ENCODE data around the gene ANK3.

The ANK3 gene

GRCh38 chr10:60341969-60342368 lies 47.7 kb downstream of the ANK3 start:
- DNase-seq (ENCODE audit: low read depth), result no peak

GRCh38 chr10:60340973-60341372 lies 48.7 kb downstream of the ANK3 start:
- DNase-seq (ENCODE audit: low read depth), result peak; percentile 25

- DNase-seq (ENCODE audit: low read depth), result no peak
Measured at GRCh38 chr10:60339757-60340156, 49.9 kb downstream of the ANK3 start.

GRCh38 chr10:60338786-60339185 lies 50.9 kb downstream of the ANK3 start:
- DNase-seq (ENCODE audit: low read depth), result no peak

- no peak for DNase-seq (ENCODE audit: low read depth)
Measured at GRCh38 chr10:60338002-60338564, 51.6 kb downstream of the ANK3 start.

GRCh38 chr10:60336901-60337630 lies 52.6 kb downstream of the ANK3 start:
- no peak for DNase-seq (ENCODE audit: low read depth)

- DNase-seq (ENCODE audit: low read depth), result no peak
Measured at GRCh38 chr10:60335708-60336107, 54.0 kb downstream of the ANK3 start.

- no peak for DNase-seq (ENCODE audit: low read depth)
Measured at GRCh38 chr10:60334991-60335390, 54.7 kb downstream of the ANK3 start.

GRCh38 chr10:60332371-60332770 lies 57.3 kb downstream of the ANK3 start:
- DNase-seq (ENCODE audit: low read depth), result no peak

- no peak for DNase-seq (ENCODE audit: low read depth)
Measured at GRCh38 chr10:60331886-60332285, 57.8 kb downstream of the ANK3 start.

GRCh38 chr10:60323162-60323561 lies 66.5 kb downstream of the ANK3 start:
- DNase-seq (ENCODE audit: low read depth), result no peak

GRCh38 chr10:60320666-60321065 lies 69.0 kb downstream of the ANK3 start:
- no peak for DNase-seq (ENCODE audit: low read depth)

- DNase-seq (ENCODE audit: low read depth), result no peak
Measured at GRCh38 chr10:60316029-60316428, 73.6 kb downstream of the ANK3 start.

GRCh38 chr10:60315311-60315710 lies 74.4 kb downstream of the ANK3 start:
- no peak for DNase-seq (ENCODE audit: low read depth)

GRCh38 chr10:60314069-60314940 lies 75.4 kb downstream of the ANK3 start:
- DNase-seq (ENCODE audit: low read depth), result peak; percentile 69

GRCh38 chr10:60313589-60313952 lies 76.1 kb downstream of the ANK3 start:
- no peak for DNase-seq (ENCODE audit: low read depth)

GRCh38 chr10:60312818-60313588 lies 76.7 kb downstream of the ANK3 start:
- peak; percentile 79 for DNase-seq (ENCODE audit: low read depth)

GRCh38 chr10:60311821-60312220 lies 77.9 kb downstream of the ANK3 start:
- DNase-seq (ENCODE audit: low read depth), result no peak

GRCh38 chr10:60310740-60311139 lies 78.9 kb downstream of the ANK3 start:
- no peak for DNase-seq (ENCODE audit: low read depth)

GRCh38 chr10:60309891-60310290 lies 79.8 kb downstream of the ANK3 start:
- no peak for DNase-seq (ENCODE audit: low read depth)

- DNase-seq (ENCODE audit: low read depth), result no peak
Measured at GRCh38 chr10:60309371-60309770, 80.3 kb downstream of the ANK3 start.

- peak; percentile 51 for DNase-seq (ENCODE audit: low read depth)
Measured at GRCh38 chr10:60305380-60305892, 84.2 kb downstream of the ANK3 start.
